HepG2 (cell line): ENCODE measurements around the gene SPAG8. TPM values are rescaled to one million over a fixed set of nuclear protein-coding genes. Genes with fewer than 3 reads are reported as not detected.
A peak's percentile ranks its signal among the peaks of the same experiment; 100 is the strongest.

Experiments used
- GABPB1 ChIP-seq: IDR thresholded peaks from 2 replicates; pipeline ENCODE4 v1.6.1; 2016; ENCODE audit warnings: mild to moderate bottlenecking, missing genetic modification reagents, moderate library complexity, missing compliant biosample characterization
- MAF1 ChIP-seq: sonication (generic); formaldehyde crosslinking; IDR thresholded peaks from 2 replicates; pipeline ENCODE4 v1.5.0; 2020; ENCODE audit warnings: missing genetic modification reagents, borderline replicate concordance
- TRIM24 ChIP-seq: sonication (generic); formaldehyde crosslinking; IDR thresholded peaks from 2 replicates; pipeline ENCODE4 v1.8.0; 2022; ENCODE audit warnings: mild to moderate bottlenecking, missing genetic modification reagents
- ZBTB20 ChIP-seq: sonication (generic); formaldehyde crosslinking; IDR thresholded peaks from 2 replicates; pipeline ENCODE4 v1.8.1; 2023; ENCODE audit warnings: missing genetic modification reagents, low read depth, mild to moderate bottlenecking, borderline replicate concordance
- ZFP62 ChIP-seq: sonication (generic); formaldehyde crosslinking; IDR thresholded peaks from 2 replicates; pipeline ENCODE4 v1.4.0; 2020; ENCODE audit warnings: missing genetic modification reagents
- ZNF556 ChIP-seq: sonication (generic); formaldehyde crosslinking; IDR thresholded peaks from 2 replicates; pipeline ENCODE4 v1.4.0; 2020; ENCODE audit warnings: mild to moderate bottlenecking, missing genetic modification reagents, borderline replicate concordance
- polyA plus RNA-seq, 8 experiments: library from polyadenylated mRNA; depleted of rRNA in 3 of 8; stranded (reverse) in 7 of 8; unstranded in 1 of 8; fragments of >200 nt; fragmentation: Illumina TruSeq in 4 of 8; extraction: Trizol in 4 of 8; gene quantifications; 2 replicates each; pipeline versions ENCODE4 v1.2.1 to v1.2.3, GENCODE V29; 2011 to 2016; ENCODE audit warnings: low read depth in 4 of 8, missing spikeins in 1 of 8, mixed read lengths in 1 of 8; ENCODE audit not compliant: insufficient read depth in 1 of 8
- total RNA-seq, 5 experiments: library from RNA; depleted of rRNA; stranded (reverse); fragments of >200 nt; fragmentation: Illumina TruSeq; extraction: Trizol; gene quantifications; 2 replicates each; pipeline ENCODE4 v1.2.3, GENCODE V29; 2016; ENCODE audit warnings: low read depth in 1 of 5
- TF ChIP-seq, protein P1 (sequence below): sonication (generic); formaldehyde crosslinking; IDR thresholded peaks from 2 replicates; pipeline ENCODE4 v1.4.0; 2020; ENCODE audit warnings: missing genetic modification reagents
- TF ChIP-seq, protein P2 (sequence below): sonication (generic); formaldehyde crosslinking; IDR thresholded peaks from 2 replicates; pipeline ENCODE4 v1.5.1; 2020; ENCODE audit warnings: missing genetic modification reagents, mild to moderate bottlenecking, borderline replicate concordance
- TF ChIP-seq, protein P3 (sequence below): sonication (generic); formaldehyde crosslinking; IDR thresholded peaks from 2 replicates; pipeline ENCODE4 v1.8.0; 2022; ENCODE audit warnings: missing genetic modification reagents, mild to moderate bottlenecking, moderate library complexity, borderline replicate concordance
- TF ChIP-seq, protein P4 (sequence below): IDR thresholded peaks from 2 replicates; pipeline ENCODE4 v1.6.1; 2012; ENCODE audit warnings: low read depth, low read length, improper control_type of control experiment

Gene SPAG8
- total and polyA plus RNA-seq, 2 of the 13 experiments (the other 11 are each of a cell fraction or from before 2014, with no cell fraction given) = 0.18 to 0.27 TPM

DNA sequence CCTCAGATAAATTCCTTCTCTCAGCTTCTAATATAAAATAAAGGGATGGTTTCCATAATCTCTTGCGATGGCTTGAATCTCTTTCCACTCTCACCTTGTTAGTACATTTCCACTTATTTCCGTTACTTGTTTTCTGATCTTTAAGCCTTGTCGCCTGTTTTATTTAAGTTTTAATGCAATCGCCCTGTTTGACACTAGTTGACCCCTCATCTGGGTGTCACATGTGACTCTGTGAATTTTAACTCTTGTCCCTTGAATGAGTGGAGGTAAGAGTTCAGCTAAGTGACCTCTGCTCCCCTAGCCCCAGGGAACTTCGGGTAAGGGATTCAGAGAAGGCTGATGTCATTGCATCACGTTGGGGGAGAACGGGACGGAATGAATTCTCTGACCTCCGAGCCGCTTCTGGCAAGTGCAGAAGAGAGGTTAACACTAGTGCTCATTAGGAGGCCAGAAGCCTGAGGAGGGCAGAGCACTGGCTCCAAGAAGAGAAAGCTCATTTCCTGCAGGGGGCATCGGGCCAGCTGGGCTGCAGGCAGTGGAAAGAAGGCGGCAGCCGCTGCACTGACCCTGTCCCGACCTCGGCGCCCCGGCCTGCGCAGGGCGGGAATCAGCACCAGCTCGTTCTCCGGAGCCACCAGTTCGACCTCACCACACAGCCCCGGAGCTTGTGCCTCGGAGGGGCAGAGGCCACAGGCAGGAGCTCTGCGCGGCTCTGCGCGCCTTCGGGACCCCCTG is 2.2 kb upstream of the SPAG8 start (continued):
- TF ChIP-seq, protein P1, sequence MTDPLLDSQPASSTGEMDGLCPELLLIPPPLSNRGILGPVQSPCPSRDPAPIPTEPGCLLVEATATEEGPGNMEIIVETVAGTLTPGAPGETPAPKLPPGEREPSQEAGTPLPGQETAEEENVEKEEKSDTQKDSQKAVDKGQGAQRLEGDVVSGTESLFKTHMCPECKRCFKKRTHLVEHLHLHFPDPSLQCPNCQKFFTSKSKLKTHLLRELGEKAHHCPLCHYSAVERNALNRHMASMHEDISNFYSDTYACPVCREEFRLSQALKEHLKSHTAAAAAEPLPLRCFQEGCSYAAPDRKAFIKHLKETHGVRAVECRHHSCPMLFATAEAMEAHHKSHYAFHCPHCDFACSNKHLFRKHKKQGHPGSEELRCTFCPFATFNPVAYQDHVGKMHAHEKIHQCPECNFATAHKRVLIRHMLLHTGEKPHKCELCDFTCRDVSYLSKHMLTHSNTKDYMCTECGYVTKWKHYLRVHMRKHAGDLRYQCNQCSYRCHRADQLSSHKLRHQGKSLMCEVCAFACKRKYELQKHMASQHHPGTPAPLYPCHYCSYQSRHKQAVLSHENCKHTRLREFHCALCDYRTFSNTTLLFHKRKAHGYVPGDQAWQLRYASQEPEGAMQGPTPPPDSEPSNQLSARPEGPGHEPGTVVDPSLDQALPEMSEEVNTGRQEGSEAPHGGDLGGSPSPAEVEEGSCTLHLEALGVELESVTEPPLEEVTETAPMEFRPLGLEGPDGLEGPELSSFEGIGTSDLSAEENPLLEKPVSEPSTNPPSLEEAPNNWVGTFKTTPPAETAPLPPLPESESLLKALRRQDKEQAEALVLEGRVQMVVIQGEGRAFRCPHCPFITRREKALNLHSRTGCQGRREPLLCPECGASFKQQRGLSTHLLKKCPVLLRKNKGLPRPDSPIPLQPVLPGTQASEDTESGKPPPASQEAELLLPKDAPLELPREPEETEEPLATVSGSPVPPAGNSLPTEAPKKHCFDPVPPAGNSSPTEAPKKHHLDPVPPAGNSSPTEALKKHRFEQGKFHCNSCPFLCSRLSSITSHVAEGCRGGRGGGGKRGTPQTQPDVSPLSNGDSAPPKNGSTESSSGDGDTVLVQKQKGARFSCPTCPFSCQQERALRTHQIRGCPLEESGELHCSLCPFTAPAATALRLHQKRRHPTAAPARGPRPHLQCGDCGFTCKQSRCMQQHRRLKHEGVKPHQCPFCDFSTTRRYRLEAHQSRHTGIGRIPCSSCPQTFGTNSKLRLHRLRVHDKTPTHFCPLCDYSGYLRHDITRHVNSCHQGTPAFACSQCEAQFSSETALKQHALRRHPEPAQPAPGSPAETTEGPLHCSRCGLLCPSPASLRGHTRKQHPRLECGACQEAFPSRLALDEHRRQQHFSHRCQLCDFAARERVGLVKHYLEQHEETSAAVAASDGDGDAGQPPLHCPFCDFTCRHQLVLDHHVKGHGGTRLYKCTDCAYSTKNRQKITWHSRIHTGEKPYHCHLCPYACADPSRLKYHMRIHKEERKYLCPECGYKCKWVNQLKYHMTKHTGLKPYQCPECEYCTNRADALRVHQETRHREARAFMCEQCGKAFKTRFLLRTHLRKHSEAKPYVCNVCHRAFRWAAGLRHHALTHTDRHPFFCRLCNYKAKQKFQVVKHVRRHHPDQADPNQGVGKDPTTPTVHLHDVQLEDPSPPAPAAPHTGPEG (CRISPR knock-in tag) = peak; percentile 19; the same call in 1 of the 2 replicates
- TF ChIP-seq ZFP62 (CRISPR knock-in tag) (no peak), ZNF556 (no peak), ZBTB20 (CRISPR knock-in tag) (peak; percentile 87; the same call in 1 of the 2 replicates), GABPB1 (peak; percentile 72; the same call in 1 of the 2 replicates), TRIM24 (CRISPR knock-in tag) (no peak), MAF1 (CRISPR knock-in tag) (no peak)
- TF ChIP-seq, protein P2, sequence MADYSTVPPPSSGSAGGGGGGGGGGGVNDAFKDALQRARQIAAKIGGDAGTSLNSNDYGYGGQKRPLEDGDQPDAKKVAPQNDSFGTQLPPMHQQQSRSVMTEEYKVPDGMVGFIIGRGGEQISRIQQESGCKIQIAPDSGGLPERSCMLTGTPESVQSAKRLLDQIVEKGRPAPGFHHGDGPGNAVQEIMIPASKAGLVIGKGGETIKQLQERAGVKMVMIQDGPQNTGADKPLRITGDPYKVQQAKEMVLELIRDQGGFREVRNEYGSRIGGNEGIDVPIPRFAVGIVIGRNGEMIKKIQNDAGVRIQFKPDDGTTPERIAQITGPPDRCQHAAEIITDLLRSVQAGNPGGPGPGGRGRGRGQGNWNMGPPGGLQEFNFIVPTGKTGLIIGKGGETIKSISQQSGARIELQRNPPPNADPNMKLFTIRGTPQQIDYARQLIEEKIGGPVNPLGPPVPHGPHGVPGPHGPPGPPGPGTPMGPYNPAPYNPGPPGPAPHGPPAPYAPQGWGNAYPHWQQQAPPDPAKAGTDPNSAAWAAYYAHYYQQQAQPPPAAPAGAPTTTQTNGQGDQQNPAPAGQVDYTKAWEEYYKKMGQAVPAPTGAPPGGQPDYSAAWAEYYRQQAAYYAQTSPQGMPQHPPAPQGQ (CRISPR knock-in tag) = 0 out of 2 replicates have a peak, but pooled peaks have one; percentile 54
- TF ChIP-seq, protein P3, sequence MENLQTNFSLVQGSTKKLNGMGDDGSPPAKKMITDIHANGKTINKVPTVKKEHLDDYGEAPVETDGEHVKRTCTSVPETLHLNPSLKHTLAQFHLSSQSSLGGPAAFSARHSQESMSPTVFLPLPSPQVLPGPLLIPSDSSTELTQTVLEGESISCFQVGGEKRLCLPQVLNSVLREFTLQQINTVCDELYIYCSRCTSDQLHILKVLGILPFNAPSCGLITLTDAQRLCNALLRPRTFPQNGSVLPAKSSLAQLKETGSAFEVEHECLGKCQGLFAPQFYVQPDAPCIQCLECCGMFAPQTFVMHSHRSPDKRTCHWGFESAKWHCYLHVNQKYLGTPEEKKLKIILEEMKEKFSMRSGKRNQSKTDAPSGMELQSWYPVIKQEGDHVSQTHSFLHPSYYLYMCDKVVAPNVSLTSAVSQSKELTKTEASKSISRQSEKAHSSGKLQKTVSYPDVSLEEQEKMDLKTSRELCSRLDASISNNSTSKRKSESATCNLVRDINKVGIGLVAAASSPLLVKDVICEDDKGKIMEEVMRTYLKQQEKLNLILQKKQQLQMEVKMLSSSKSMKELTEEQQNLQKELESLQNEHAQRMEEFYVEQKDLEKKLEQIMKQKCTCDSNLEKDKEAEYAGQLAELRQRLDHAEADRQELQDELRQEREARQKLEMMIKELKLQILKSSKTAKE (CRISPR knock-in tag) = no peak
- TF ChIP-seq, protein P4, sequence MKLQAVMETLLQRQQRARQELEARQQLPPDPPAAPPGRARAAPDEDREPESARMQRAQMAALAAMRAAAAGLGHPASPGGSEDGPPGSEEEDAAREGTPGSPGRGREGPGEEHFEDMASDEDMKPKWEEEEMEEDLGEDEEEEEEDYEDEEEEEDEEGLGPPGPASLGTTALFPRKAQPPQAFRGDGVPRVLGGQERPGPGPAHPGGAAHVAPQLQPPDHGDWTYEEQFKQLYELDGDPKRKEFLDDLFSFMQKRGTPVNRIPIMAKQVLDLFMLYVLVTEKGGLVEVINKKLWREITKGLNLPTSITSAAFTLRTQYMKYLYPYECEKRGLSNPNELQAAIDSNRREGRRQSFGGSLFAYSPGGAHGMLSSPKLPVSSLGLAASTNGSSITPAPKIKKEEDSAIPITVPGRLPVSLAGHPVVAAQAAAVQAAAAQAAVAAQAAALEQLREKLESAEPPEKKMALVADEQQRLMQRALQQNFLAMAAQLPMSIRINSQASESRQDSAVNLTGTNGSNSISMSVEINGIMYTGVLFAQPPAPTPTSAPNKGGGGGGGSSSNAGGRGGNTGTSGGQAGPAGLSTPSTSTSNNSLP = no peak
